Right lobe of liver (tissue), 6 donors: ENCODE measurements around the gene HCN1. TPM values are rescaled to one million over a fixed set of nuclear protein-coding genes. Genes with fewer than 3 reads are reported as not detected.
A peak's percentile ranks its signal among the peaks of the same experiment; 100 is the strongest.

ENCODE experiments used
- ATAC-seq, 4 donors: fragments of 200-7000 bp; cut with Tn5 transposase; one replicate each; pipeline ENCODE4 v1.9.1; 2020; ENCODE audit warnings: mild to moderate bottlenecking in 4 of 4, moderate library complexity in 4 of 4
- DNase-seq, 3 donors: peaks; one replicate each; pipeline ENCODE4 v3.0.0-alpha.2; 2020
- H3K27ac ChIP-seq, 3 donors: fragments of 200-600 bp; one replicate each; pipeline ENCODE4 v1.8.0; 2022
- H3K27me3 ChIP-seq, 2 donors: fragments of 200-600 bp; one replicate each; pipeline ENCODE4 v1.8.0; 2022
- H3K36me3 ChIP-seq, 4 donors: fragments of 200-600 bp; sonication (generic) in 1 of 4; one replicate each; pipeline versions ENCODE4 v1.5.1 to v1.8.0; 2017 to 2022; ENCODE audit warnings: control low read depth in 1 of 4
- H3K4me1 ChIP-seq, 4 donors: fragments of 200-600 bp; sonication (generic) in 1 of 4; one replicate each; pipeline versions ENCODE4 v1.5.1 to v1.8.0; 2017 to 2022; ENCODE audit warnings: control low read depth in 1 of 4
- H3K4me3 ChIP-seq, 3 donors: fragments of 200-600 bp; one replicate each; pipeline ENCODE4 v1.8.0; 2022
- H3K9me3 ChIP-seq, 4 donors: fragments of 200-600 bp; sonication (generic) in 1 of 4; one replicate each; pipeline versions ENCODE4 v1.5.1 to v1.8.0; 2017 to 2022; ENCODE audit warnings: control low read depth in 1 of 4
- CTCF ChIP-seq, 4 donors: fragments of 200-600 bp in 3 of 4; fragments of 450-650 bp in 1 of 4; IDR thresholded peaks; one replicate each; pipeline versions ENCODE4 v1.5.1 to v1.8.0; 2016 to 2022; ENCODE audit warnings: antibody characterized with exemption in 4 of 4, mild to moderate bottlenecking in 2 of 4
- POLR2A ChIP-seq: fragments of 450-650 bp; IDR thresholded peaks from one replicate; pipeline ENCODE4 v1.6.1; 2017; ENCODE audit warnings: antibody characterized with exemption, mild to moderate bottlenecking
- WGBS: methylation state at CpG from one replicate; pipeline ENCODE4 v1.1.6; 2018; ENCODE audit warnings: low coverage, low lambda C conversion rate; ENCODE audit not compliant: insufficient coverage; ENCODE audit errors: missing lambda C conversion rate; 5-methylcytosine and 5-hydroxymethylcytosine counted together
- intact Hi-C, 2 donors: fragments of 100-400 bp; cut with DNase I; formaldehyde crosslinking; loops; one replicate each; pipeline versions ENCODE4 v1.11.2 to v1.14.1; 2022
- total RNA-seq, 6 experiments: library from RNA; depleted of rRNA in 2 of 6; stranded (reverse); fragments of >200 nt in 2 of 6; fragmentation: NEBNext Ultra II Directional in 3 of 6; extraction: Animal tissue kit (Norgen Biotek cat#: 25700) in 3 of 6; gene quantifications; one replicate each; pipeline versions ENCODE4 v1.1.0 to v1.2.4, GENCODE V29; 2016 to 2023
- donor health status: DM: no; HTN: yes; CAD: no.
- donor health status: DM: no; HTN: no; CAD: no.
- donor health status: DM: no; HTN: no; CAD: no.
- donor health status: DM: no; HTN: yes; CAD: no.
- donor health status: DM: no; HTN: yes; CAD: no.

Gene HCN1
- total RNA-seq, 6 experiments from 2014 or later: 0.09 to 0.12 TPM; not detected in 4

GRCh38 chr5:45697201-45697600 lies 1.0 kb upstream of the HCN1 start:
- Histone ChIP-seq H3K9me3 (no peaks in the 10 kb centered on the region), H3K4me3 (no peak overlapping the region), H3K36me3 (no peaks in the 10 kb centered on the region), H3K27me3 (peaks cover 0 to 14% of the 10 kb centered on the region in 2 donors), H3K4me1 (peaks cover 0 to 6% (median 0%) of the 10 kb centered on the region in 4 donors), H3K27ac (no peak overlapping the region)
- TF ChIP-seq CTCF (IDR thresholded peaks at IDR 0.05) (no peak), POLR2A (no peak)
- intact Hi-C loops: no loop called here
- WGBS: 28% methylated on average over 3 of the region's 6 CpGs
- ATAC-seq: no peak
- no peak for DNase-seq

GRCh38 chr5:45695804-45696156 lies 400 bp downstream of the HCN1 start:
- TF ChIP-seq CTCF (IDR thresholded peaks at IDR 0.05) (no peak), POLR2A (no peak)
- ATAC-seq (no peak), DNase-seq (no peak)
- Histone ChIP-seq H3K4me3 (peak overlapping the region in 1 of 3 donors; percentile 28), H3K9me3 (no peaks in the 10 kb centered on the region), H3K27me3 (peaks cover 0 to 14% of the 10 kb centered on the region in 2 donors), H3K27ac (no peak overlapping the region), H3K4me1 (peaks cover 0 to 6% (median 0%) of the 10 kb centered on the region in 4 donors), H3K36me3 (no peaks in the 10 kb centered on the region)
- 0% methylated on average over 3 of the region's 59 CpGs for WGBS
- intact Hi-C loops: no loop called here

GRCh38 chr5:45694971-45695803 lies 993 bp downstream of the HCN1 start:
- ATAC-seq (no peak), DNase-seq (no peak)
- TF ChIP-seq CTCF (IDR thresholded peaks at IDR 0.05) (no peak), POLR2A (no peak)
- no peaks in the 10 kb centered on the region for H3K9me3 ChIP-seq
- H3K36me3 ChIP-seq: no peaks in the 10 kb centered on the region
- WGBS: 6% methylated on average over 15 of the region's 51 CpGs
- peaks cover 0 to 6% (median 0%) of the 10 kb centered on the region in 4 donors for H3K4me1 ChIP-seq
- peaks cover 0 to 14% of the 10 kb centered on the region in 2 donors for H3K27me3 ChIP-seq
- no peak overlapping the region for H3K4me3 ChIP-seq
- intact Hi-C loops: no loop called here
- H3K27ac ChIP-seq: no peak overlapping the region

- H3K4me3 ChIP-seq: no peak overlapping the region
- ATAC-seq: no peak
- no peak for TF ChIP-seq POLR2A
- TF ChIP-seq CTCF (IDR thresholded peaks at IDR 0.05): no peak
- peaks cover 0 to 14% of the 10 kb centered on the region in 2 donors for H3K27me3 ChIP-seq
- intact Hi-C loops: no loop called here
- H3K27ac ChIP-seq: no peak overlapping the region
- H3K36me3 ChIP-seq: no peaks in the 10 kb centered on the region
- 23% methylated on average over 14 of the region's 14 CpGs for WGBS
- no peak for DNase-seq
- peaks cover 0 to 6% (median 0%) of the 10 kb centered on the region in 4 donors for H3K4me1 ChIP-seq
- no peaks in the 10 kb centered on the region for H3K9me3 ChIP-seq
Measured at GRCh38 chr5:45694255-45694814, 1.8 kb downstream of the HCN1 start.
